ENCODE results near the gene SPATA31D4.

Gene SPATA31D4

DNA sequence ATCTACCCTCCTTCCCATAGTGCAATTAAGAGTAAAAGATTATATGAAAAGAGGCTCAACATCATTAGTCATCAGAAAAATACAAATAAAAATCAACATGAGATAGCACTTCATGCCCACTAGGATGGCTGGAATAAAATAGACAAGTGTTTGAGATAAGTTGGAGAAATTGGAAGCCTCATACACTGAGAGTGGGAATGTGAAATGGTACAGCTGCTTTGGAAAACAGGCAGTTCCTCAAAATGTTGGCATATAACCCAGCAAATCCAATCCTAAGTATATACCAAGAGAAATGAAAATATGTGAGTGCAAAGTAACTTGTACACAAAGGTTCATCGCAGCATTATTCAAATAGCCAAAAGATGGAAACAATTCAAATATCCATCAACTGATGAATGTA lies 24.9 kb downstream of the SPATA31D4 start:
- H3K36me3 ChIP-seq (ENCODE audit: insufficient read depth, low read length), result no peaks in the 10 kb centered on the region
- H3K9me3 ChIP-seq (ENCODE audit: low read depth, low read length), result no peaks in the 10 kb centered on the region
- DNase-seq (ENCODE audit: low read depth, low spot score), result no peak
- H3K4me3 ChIP-seq, result no peak overlapping the region
- H3K9ac ChIP-seq (ENCODE audit: insufficient read length), result no peak overlapping the region
- no peak overlapping the region for H3K27ac ChIP-seq
- TF ChIP-seq EZH2 (IDR thresholded peaks at IDR 0.05), result no peak
- no peak for TF ChIP-seq FOXP2 (optimal IDR thresholded peaks at IDR 0.05; ENCODE audit: control extremely low read depth, extremely low read length, insufficient read depth)
- no peak for TF ChIP-seq POLR2AphosphoS5 (IDR thresholded peaks at IDR 0.05; ENCODE audit: borderline replicate concordance, low read depth, low read length)

GRCh38 chr9:81955625-81956024 lies 27.4 kb downstream of the SPATA31D4 start:
- H3K9ac ChIP-seq (ENCODE audit: insufficient read length), result no peak overlapping the region
- TF ChIP-seq FOXP2 (optimal IDR thresholded peaks at IDR 0.05; ENCODE audit: control extremely low read depth, extremely low read length, insufficient read depth) (no peak), EZH2 (IDR thresholded peaks at IDR 0.05) (no peak), POLR2AphosphoS5 (IDR thresholded peaks at IDR 0.05; ENCODE audit: borderline replicate concordance, low read depth, low read length) (no peak)
- no peaks in the 10 kb centered on the region for H3K9me3 ChIP-seq (ENCODE audit: low read depth, low read length)
- no peak overlapping the region for H3K27ac ChIP-seq
- no peaks in the 10 kb centered on the region for H3K36me3 ChIP-seq (ENCODE audit: insufficient read depth, low read length)
- DNase-seq (ENCODE audit: low read depth, low spot score), result no peak
- H3K4me3 ChIP-seq, result no peak overlapping the region

DNA sequence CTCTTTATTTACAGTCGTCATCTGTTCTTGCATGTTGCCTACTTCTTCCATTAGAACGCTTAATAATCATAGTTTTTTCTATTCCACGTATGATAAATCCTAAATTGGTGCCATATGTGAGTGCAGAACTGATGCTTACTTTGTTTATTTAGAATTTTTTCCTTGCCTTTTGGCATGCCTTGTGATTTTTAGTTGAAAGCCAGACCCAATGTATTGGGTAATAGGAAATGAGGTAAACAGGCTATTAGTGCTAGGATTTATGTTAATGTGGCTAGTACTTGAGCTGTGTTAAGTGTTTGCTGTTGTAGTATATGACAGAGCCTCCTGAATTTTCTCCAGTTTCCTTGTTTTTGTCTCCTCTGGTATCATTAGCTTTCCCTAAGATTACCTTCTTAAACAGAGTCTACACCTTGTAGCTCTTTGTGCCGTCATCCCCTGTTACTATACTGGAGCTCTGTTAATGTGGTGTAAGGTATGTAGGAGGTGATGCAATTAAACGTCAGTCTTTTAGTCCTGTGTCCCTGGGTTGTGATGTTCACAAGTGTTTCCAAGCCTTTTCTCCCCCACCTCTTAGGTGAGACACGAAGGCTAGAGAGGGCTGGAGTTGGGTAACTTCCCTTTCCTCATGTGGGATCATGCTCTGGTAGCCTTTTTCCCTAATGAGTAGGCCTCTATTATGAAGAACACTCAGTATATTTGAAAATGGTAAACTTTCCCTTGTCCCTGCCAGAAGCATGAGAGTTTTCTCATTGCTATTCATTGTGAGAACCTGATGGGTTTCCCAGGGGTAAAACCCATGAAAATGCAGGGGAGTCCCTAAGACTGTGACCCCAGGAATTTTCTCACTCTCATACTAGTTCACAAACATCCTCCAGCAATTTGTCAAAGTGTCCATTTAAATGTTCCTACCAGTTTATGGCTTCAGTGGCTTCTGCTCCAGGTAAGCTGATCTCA lies 36.3 kb downstream of the SPATA31D4 start:
- no peaks in the 10 kb centered on the region for H3K9me3 ChIP-seq (ENCODE audit: low read depth, low read length)
- no peaks in the 10 kb centered on the region for H3K36me3 ChIP-seq (ENCODE audit: insufficient read depth, low read length)
- TF ChIP-seq POLR2AphosphoS5 (IDR thresholded peaks at IDR 0.05; ENCODE audit: borderline replicate concordance, low read depth, low read length) (no peak), EZH2 (IDR thresholded peaks at IDR 0.05) (no peak), FOXP2 (optimal IDR thresholded peaks at IDR 0.05; ENCODE audit: control extremely low read depth, extremely low read length, insufficient read depth) (no peak)
- no peak for DNase-seq (ENCODE audit: low read depth, low spot score)
- H3K27ac ChIP-seq, result no peak overlapping the region
- H3K4me3 ChIP-seq, result no peak overlapping the region
- no peak overlapping the region for H3K9ac ChIP-seq (ENCODE audit: insufficient read length)

- no peak for TF ChIP-seq EZH2 (IDR thresholded peaks at IDR 0.05)
- TF ChIP-seq POLR2AphosphoS5 (IDR thresholded peaks at IDR 0.05; ENCODE audit: borderline replicate concordance, low read depth, low read length), result no peak
- no peak for TF ChIP-seq FOXP2 (optimal IDR thresholded peaks at IDR 0.05; ENCODE audit: control extremely low read depth, extremely low read length, insufficient read depth)
- H3K36me3 ChIP-seq (ENCODE audit: insufficient read depth, low read length), result no peaks in the 10 kb centered on the region
- DNase-seq (ENCODE audit: low read depth, low spot score), result no peak
- no peak overlapping the region for H3K4me3 ChIP-seq
- H3K9me3 ChIP-seq (ENCODE audit: low read depth, low read length), result no peaks in the 10 kb centered on the region
- H3K27ac ChIP-seq, result no peak overlapping the region
- H3K9ac ChIP-seq (ENCODE audit: insufficient read length), result no peak overlapping the region
These were observed 39.8 kb downstream of the SPATA31D4 start for GRCh38 chr9:81968026-81968425.

GRCh38 chr9:81969971-81970370 lies 41.7 kb downstream of the SPATA31D4 start:
- H3K4me3 ChIP-seq, result no peak overlapping the region
- DNase-seq (ENCODE audit: low read depth, low spot score), result no peak
- H3K36me3 ChIP-seq (ENCODE audit: insufficient read depth, low read length), result no peaks in the 10 kb centered on the region
- TF ChIP-seq EZH2 (IDR thresholded peaks at IDR 0.05) (no peak), POLR2AphosphoS5 (IDR thresholded peaks at IDR 0.05; ENCODE audit: borderline replicate concordance, low read depth, low read length) (no peak)
- no peaks in the 10 kb centered on the region for H3K9me3 ChIP-seq (ENCODE audit: low read depth, low read length)
- no peak overlapping the region for H3K9ac ChIP-seq (ENCODE audit: insufficient read length)
- no peak overlapping the region for H3K27ac ChIP-seq

DNA sequence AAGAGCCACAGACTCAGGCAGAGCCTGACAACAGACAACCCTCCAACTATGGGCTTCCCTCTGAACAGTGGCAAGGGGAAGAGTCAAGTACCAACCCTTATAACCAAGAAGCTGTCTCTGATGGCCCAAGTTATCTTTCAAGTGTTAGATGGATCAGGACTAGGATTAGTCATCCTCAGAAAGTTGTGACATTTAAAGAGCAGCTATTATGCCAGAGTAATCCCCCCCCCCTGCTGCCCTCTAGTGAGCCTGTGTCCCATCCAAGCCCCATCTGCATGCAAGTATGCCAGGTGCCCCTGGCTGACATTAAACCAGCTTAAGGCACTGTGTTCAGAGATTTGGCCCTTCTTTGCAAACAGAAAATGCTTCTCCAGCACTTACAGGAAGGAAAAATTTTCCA lies 43.5 kb downstream of the SPATA31D4 start:
- TF ChIP-seq POLR2AphosphoS5 (IDR thresholded peaks at IDR 0.05; ENCODE audit: borderline replicate concordance, low read depth, low read length) (no peak), EZH2 (IDR thresholded peaks at IDR 0.05) (no peak)
- H3K36me3 ChIP-seq (ENCODE audit: insufficient read depth, low read length), result no peaks in the 10 kb centered on the region
- H3K9me3 ChIP-seq (ENCODE audit: low read depth, low read length), result no peaks in the 10 kb centered on the region
- no peak overlapping the region for H3K4me3 ChIP-seq
- no peak overlapping the region for H3K9ac ChIP-seq (ENCODE audit: insufficient read length)
- no peak for DNase-seq (ENCODE audit: low read depth, low spot score)
- no peak overlapping the region for H3K27ac ChIP-seq

DNA sequence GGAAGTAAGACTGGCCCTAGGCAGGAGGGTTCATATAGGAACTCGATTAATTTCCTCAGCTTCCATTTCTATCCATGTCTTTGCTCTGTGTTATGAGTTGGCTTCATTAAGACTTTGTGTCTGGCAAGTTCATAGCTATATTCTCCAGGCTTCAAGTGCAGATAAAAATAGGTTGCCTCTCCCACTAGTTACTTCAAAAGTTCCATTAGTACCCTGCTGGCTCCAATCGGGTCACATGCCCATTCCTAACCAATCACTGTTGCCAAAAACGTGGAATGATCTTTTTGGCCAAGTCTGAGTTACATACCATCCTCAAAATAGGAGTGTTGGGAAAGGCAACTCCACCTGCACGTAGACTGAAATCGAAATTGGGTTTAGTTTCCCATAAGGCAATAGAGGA lies 46.5 kb downstream of the SPATA31D4 start:
- DNase-seq (ENCODE audit: low read depth, low spot score), result no peak
- Histone ChIP-seq H3K4me3 (no peak overlapping the region), H3K36me3 (ENCODE audit: insufficient read depth, low read length) (no peaks in the 10 kb centered on the region), H3K9ac (ENCODE audit: insufficient read length) (no peak overlapping the region), H3K9me3 (ENCODE audit: low read depth, low read length) (no peaks in the 10 kb centered on the region), H3K27ac (no peak overlapping the region)
- TF ChIP-seq POLR2AphosphoS5 (IDR thresholded peaks at IDR 0.05; ENCODE audit: borderline replicate concordance, low read depth, low read length), result no peak
- TF ChIP-seq EZH2 (IDR thresholded peaks at IDR 0.05), result no peak
- TF ChIP-seq FOXP2 (optimal IDR thresholded peaks at IDR 0.05; ENCODE audit: control extremely low read depth, extremely low read length, insufficient read depth), result no peak

DNA sequence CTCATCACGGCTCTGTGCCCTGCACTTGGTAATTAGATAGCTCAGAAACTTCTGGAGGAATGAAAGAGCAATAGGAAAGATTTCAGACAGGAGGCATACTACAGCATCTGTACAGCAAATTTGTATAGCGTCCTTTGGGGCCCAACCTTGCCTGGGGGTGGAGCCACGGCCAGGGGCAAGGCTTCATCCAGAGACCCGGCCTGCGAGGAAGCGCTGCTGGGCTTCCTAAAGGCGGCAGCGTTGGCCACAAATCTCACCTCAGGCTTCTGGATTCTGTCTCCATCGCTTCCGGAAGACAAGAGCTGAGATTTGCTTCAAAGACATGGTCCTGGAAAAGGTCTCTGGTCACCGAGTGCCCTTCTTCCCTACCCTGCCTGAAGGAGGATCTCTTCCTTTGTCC lies 48.1 kb downstream of the SPATA31D4 start:
- Histone ChIP-seq H3K27ac (no peak overlapping the region), H3K4me3 (no peak overlapping the region), H3K36me3 (ENCODE audit: insufficient read depth, low read length) (no peaks in the 10 kb centered on the region), H3K9ac (ENCODE audit: insufficient read length) (no peak overlapping the region), H3K9me3 (ENCODE audit: low read depth, low read length) (no peaks in the 10 kb centered on the region)
- no peak for DNase-seq (ENCODE audit: low read depth, low spot score)
- no peak for TF ChIP-seq EZH2 (IDR thresholded peaks at IDR 0.05)

- H3K9ac ChIP-seq (ENCODE audit: insufficient read length), result no peak overlapping the region
- H3K4me3 ChIP-seq, result no peak overlapping the region
- no peaks in the 10 kb centered on the region for H3K36me3 ChIP-seq (ENCODE audit: insufficient read depth, low read length)
- no peak for TF ChIP-seq EZH2 (IDR thresholded peaks at IDR 0.05)
- no peak for TF ChIP-seq POLR2AphosphoS5 (IDR thresholded peaks at IDR 0.05; ENCODE audit: borderline replicate concordance, low read depth, low read length)
- TF ChIP-seq FOXP2 (optimal IDR thresholded peaks at IDR 0.05; ENCODE audit: control extremely low read depth, extremely low read length, insufficient read depth), result no peak
- H3K27ac ChIP-seq, result no peak overlapping the region
- DNase-seq (ENCODE audit: low read depth, low spot score), result no peak
- no peaks in the 10 kb centered on the region for H3K9me3 ChIP-seq (ENCODE audit: low read depth, low read length)
These were observed 51.0 kb downstream of the SPATA31D4 start for GRCh38 chr9:81979196-81979595.
